ENCODE measurements around the gene ING5.
"Not testable (repeated sequence)": the region's sequence is repeated elsewhere in the genome, so short reads cannot be mapped to it uniquely, and the experiment has no call there.

ING5 gene

GRCh38 chr2:241660593-241661213, 41.1 kb upstream of the ING5 start:
- WGBS, 2 experiments (ENCODE audit: insufficient coverage in 2 of 2), result 96 to 97% methylated on average over 13 to 14 of the region's 14 CpGs
- H3K36me3 ChIP-seq (ENCODE audit: control insufficient read depth, insufficient read depth, low read length), result peaks cover 60% of the 10 kb centered on the region
- H3K4me3 ChIP-seq (ENCODE audit: extremely low read depth, insufficient read depth, low read length, poor library complexity, severe bottlenecking), result no peak overlapping the region
- no peak overlapping the region for H3K27ac ChIP-seq (ENCODE audit: low read depth, low read length, severe bottlenecking)
- no peaks in the 10 kb centered on the region for H3K9me3 ChIP-seq (ENCODE audit: control insufficient read depth, low read length)
- peaks cover 10% of the 10 kb centered on the region for H3K4me1 ChIP-seq (ENCODE audit: control insufficient read depth, insufficient read depth, low read length, poor library complexity, severe bottlenecking)

DNA sequence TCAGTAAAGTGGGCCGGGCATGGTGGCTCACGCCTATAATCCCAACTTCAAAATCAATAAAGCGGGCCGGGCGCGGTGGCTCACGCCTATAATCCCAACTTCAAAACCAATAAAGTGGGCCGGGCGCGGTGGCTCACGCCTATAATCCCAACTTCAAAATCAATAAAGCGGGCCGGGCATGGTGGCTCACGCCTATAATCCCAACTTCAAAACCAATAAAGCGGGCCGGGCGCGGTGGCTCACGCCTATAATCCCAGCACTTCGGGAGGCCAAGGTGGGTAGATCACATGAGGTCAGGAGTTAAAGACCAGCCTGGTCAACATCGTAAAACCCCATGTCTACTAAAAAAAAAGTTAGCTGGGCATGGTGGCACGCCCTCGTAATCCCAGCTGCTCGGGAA, 39.1 kb upstream of the ING5 start:
- not testable (repeated sequence) for H3K4me3 ChIP-seq (ENCODE audit: extremely low read depth, insufficient read depth, low read length, poor library complexity, severe bottlenecking); H3K27ac ChIP-seq (ENCODE audit: low read depth, low read length, severe bottlenecking); H3K9me3 ChIP-seq (ENCODE audit: control insufficient read depth, low read length)
- Histone ChIP-seq H3K36me3 (ENCODE audit: control insufficient read depth, insufficient read depth, low read length) (peaks cover 62% of the 10 kb centered on the region), H3K4me1 (ENCODE audit: control insufficient read depth, insufficient read depth, low read length, poor library complexity, severe bottlenecking) (peaks cover 22% of the 10 kb centered on the region)
- 82 to 89% methylated on average over 16 to 23 of the region's 24 CpGs for WGBS, 2 experiments (ENCODE audit: insufficient coverage in 2 of 2)

DNA sequence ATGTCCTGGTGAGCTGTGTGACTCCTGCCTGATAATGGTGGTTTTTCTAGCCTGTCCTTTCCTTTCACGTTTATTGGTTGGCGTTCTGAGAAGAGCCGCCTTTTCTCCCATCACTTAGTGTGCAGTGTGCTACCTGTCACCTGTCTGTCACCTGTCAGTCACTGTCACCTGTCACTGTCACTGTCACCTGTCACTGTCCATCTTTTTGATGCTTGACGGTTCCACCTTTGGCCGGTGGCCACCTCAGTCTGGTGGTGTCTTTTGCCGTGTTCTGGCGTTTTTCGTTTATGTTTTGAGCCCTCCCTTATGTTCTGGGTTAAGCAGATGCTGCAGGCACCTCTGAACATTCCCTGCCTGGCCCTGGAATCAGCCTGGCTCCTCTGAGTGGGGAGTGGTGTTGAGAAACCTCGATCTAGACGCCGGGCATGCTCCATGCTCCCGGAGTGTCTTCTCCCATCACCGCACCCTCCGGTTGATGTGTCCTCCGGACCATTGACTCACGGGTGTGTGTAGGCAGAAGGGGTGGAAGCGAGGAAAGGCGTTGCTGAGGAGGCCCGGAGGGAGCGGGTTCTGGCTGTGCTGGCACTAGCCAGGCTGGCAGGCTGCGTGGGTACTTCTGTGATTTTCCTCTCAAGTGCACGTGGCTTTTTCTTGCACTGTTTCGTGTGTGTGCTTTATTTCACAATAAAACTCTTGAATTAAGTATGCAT, 36.0 kb upstream of the ING5 start:
- peak overlapping the region; percentile 36 for H3K27ac ChIP-seq (ENCODE audit: low read depth, low read length, severe bottlenecking)
- H3K36me3 ChIP-seq (ENCODE audit: control insufficient read depth, insufficient read depth, low read length), result peaks cover 59% of the 10 kb centered on the region
- 88 to 92% methylated on average over 12 to 21 of the region's 23 CpGs for WGBS, 2 experiments (ENCODE audit: insufficient coverage in 2 of 2)
- H3K4me3 ChIP-seq (ENCODE audit: extremely low read depth, insufficient read depth, low read length, poor library complexity, severe bottlenecking), result no peak overlapping the region
- no peaks in the 10 kb centered on the region for H3K9me3 ChIP-seq (ENCODE audit: control insufficient read depth, low read length)
- H3K4me1 ChIP-seq (ENCODE audit: control insufficient read depth, insufficient read depth, low read length, poor library complexity, severe bottlenecking), result peaks cover 22% of the 10 kb centered on the region

- Histone ChIP-seq H3K27ac (ENCODE audit: low read depth, low read length, severe bottlenecking) (peak overlapping the region; percentile 3), H3K4me3 (ENCODE audit: extremely low read depth, insufficient read depth, low read length, poor library complexity, severe bottlenecking) (no peak overlapping the region), H3K4me1 (ENCODE audit: control insufficient read depth, insufficient read depth, low read length, poor library complexity, severe bottlenecking) (peaks cover 22% of the 10 kb centered on the region), H3K9me3 (ENCODE audit: control insufficient read depth, low read length) (no peaks in the 10 kb centered on the region), H3K36me3 (ENCODE audit: control insufficient read depth, insufficient read depth, low read length) (peaks cover 61% of the 10 kb centered on the region)
- 77 to 79% methylated on average over 36 to 38 of the region's 42 CpGs for WGBS, 2 experiments (ENCODE audit: insufficient coverage in 2 of 2)
Measured at GRCh38 chr2:241666627-241667400, 35.0 kb upstream of the ING5 start.

DNA sequence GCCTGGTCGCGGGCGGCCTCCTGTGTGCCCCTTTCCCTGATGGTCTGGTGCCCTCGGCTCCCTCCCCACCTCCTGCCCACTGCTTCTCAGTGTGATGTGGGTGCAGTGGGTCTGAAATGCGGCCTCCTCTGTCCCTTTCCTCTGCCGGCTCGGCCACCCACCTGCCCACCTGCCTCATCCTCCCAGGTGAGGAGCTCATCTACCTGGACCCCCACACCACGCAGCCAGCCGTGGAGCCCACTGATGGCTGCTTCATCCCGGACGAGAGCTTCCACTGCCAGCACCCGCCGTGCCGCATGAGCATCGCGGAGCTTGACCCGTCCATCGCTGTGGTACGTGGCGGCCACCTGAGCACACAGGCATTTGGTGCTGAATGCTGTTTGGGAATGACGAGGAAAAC, 33.5 kb upstream of the ING5 start:
- WGBS, 2 experiments (ENCODE audit: insufficient coverage in 2 of 2), result 95 to 96% methylated on average over 13 to 20 of the region's 21 CpGs

DNA sequence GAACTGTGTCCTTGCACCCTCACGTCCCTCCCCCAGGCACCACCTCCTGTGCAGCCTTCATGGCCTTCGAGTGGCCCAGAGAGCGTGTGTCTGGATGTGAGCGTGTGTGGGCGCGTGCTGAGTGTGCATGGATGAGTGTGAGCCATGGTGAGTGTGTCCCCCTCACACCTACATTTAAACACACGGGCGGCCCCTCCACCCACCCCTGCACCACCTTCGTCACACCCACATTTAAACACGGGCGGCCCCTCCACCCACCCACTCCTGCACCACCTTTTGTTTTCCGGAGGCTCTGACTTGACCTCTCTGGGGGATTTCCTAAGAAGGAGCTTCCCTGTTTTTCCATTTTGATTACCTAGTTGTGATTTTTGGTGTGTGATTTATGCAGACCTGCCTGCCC, 33.0 kb upstream of the ING5 start:
- 100% methylated on average over 1 of the region's 12 CpGs; no CpG with 5 or more reads in 1 of the 2 experiments for WGBS, 2 experiments (ENCODE audit: insufficient coverage in 2 of 2)
- Histone ChIP-seq H3K9me3 (ENCODE audit: control insufficient read depth, low read length) (no peaks in the 10 kb centered on the region), H3K27ac (ENCODE audit: low read depth, low read length, severe bottlenecking) (no peak overlapping the region), H3K4me1 (ENCODE audit: control insufficient read depth, insufficient read depth, low read length, poor library complexity, severe bottlenecking) (peaks cover 22% of the 10 kb centered on the region), H3K36me3 (ENCODE audit: control insufficient read depth, insufficient read depth, low read length) (peaks cover 59% of the 10 kb centered on the region), H3K4me3 (ENCODE audit: extremely low read depth, insufficient read depth, low read length, poor library complexity, severe bottlenecking) (no peak overlapping the region)

More for the DNA sequence above, 33.5 kb upstream of the ING5 start:
- Histone ChIP-seq H3K4me1 (ENCODE audit: control insufficient read depth, insufficient read depth, low read length, poor library complexity, severe bottlenecking) (peaks cover 22% of the 10 kb centered on the region), H3K4me3 (ENCODE audit: extremely low read depth, insufficient read depth, low read length, poor library complexity, severe bottlenecking) (no peak overlapping the region), H3K9me3 (ENCODE audit: control insufficient read depth, low read length) (no peaks in the 10 kb centered on the region), H3K36me3 (ENCODE audit: control insufficient read depth, insufficient read depth, low read length) (peaks cover 57% of the 10 kb centered on the region), H3K27ac (ENCODE audit: low read depth, low read length, severe bottlenecking) (no peak overlapping the region)

DNA sequence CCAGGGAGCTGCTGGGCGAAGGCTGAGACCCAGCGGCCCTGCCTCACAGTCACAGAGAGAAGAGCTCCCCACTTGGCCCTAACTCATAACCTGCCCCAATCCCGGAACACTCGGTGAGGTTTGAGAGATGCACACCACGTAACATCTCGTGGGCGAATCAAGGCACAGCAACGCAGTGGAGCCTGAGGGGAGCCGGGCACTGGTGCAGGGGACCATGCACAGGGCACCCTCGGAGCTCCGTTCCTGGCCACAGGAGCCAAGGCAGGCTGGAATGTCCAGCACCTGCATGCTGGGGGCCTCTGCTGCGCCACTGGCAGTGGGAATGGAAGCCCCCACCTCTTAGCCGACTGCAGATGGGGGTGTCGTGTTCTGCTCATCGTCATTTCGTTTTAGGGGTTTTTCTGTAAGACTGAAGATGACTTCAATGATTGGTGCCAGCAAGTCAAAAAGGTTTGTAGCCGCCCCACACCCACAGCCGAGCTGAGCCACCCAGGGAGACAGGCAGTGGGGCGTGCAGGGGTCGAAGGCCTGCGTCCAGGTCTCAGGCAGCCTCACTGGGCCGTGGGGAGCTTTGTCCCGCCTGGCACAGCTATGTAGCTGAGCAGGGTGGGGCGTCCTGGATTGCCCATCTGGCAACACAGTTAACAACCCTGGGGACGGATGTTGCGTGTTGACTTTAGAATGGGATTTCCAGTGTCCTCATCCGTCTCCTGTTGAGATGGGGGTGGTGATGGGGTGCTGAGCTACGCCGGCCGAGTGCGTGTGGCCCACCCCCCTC, 31.3 kb upstream of the ING5 start:
- peaks cover 14% of the 10 kb centered on the region for H3K4me1 ChIP-seq (ENCODE audit: control insufficient read depth, insufficient read depth, low read length, poor library complexity, severe bottlenecking)
- H3K9me3 ChIP-seq (ENCODE audit: control insufficient read depth, low read length), result no peaks in the 10 kb centered on the region
- WGBS, 2 experiments (ENCODE audit: insufficient coverage in 2 of 2), result 92 to 95% methylated on average over 26 to 30 of the region's 31 CpGs
- no peak overlapping the region for H3K27ac ChIP-seq (ENCODE audit: low read depth, low read length, severe bottlenecking)
- H3K4me3 ChIP-seq (ENCODE audit: extremely low read depth, insufficient read depth, low read length, poor library complexity, severe bottlenecking), result no peak overlapping the region
- H3K36me3 ChIP-seq (ENCODE audit: control insufficient read depth, insufficient read depth, low read length), result peaks cover 75% of the 10 kb centered on the region

- Histone ChIP-seq H3K27ac (ENCODE audit: low read depth, low read length, severe bottlenecking) (no peak overlapping the region), H3K36me3 (ENCODE audit: control insufficient read depth, insufficient read depth, low read length) (peaks cover 74% of the 10 kb centered on the region), H3K9me3 (ENCODE audit: control insufficient read depth, low read length) (no peaks in the 10 kb centered on the region), H3K4me3 (ENCODE audit: extremely low read depth, insufficient read depth, low read length, poor library complexity, severe bottlenecking) (no peak overlapping the region), H3K4me1 (ENCODE audit: control insufficient read depth, insufficient read depth, low read length, poor library complexity, severe bottlenecking) (peaks cover 3% of the 10 kb centered on the region)
- WGBS, 2 experiments (ENCODE audit: insufficient coverage in 2 of 2), result 96 to 97% methylated on average over 22 to 27 of the region's 31 CpGs
Measured at GRCh38 chr2:241671457-241672240, 30.2 kb upstream of the ING5 start.

GRCh38 chr2:241672243-241673188, 29.3 kb upstream of the ING5 start:
- Histone ChIP-seq H3K4me3 (ENCODE audit: extremely low read depth, insufficient read depth, low read length, poor library complexity, severe bottlenecking) (no peak overlapping the region), H3K27ac (ENCODE audit: low read depth, low read length, severe bottlenecking) (no peak overlapping the region), H3K4me1 (ENCODE audit: control insufficient read depth, insufficient read depth, low read length, poor library complexity, severe bottlenecking) (no peaks in the 10 kb centered on the region), H3K9me3 (ENCODE audit: control insufficient read depth, low read length) (no peaks in the 10 kb centered on the region), H3K36me3 (ENCODE audit: control insufficient read depth, insufficient read depth, low read length) (peaks cover 74% of the 10 kb centered on the region)
- WGBS, 2 experiments (ENCODE audit: insufficient coverage in 2 of 2), result 93 to 97% methylated on average over 34 to 37 of the region's 42 CpGs

Measured in mesodermal cell (in vitro differentiated cells).